Epithelial cell of esophagus (primary cell): Measurements from ENCODE around the gene SYNGR1.

Experiments used
- DNase-seq: peaks from one replicate; pipeline ENCODE4 v3.0.0; 2010; ENCODE audit warnings: low read depth
- H3K4me3 ChIP-seq: 2 replicates; pipeline ENCODE4 v1.5.1; 2011; ENCODE audit warnings: mild to moderate bottlenecking, low read length, control low read depth
- CTCF ChIP-seq: IDR thresholded peaks from 2 replicates; pipeline ENCODE4 v1.5.1; 2011; ENCODE audit warnings: low read depth, mild to moderate bottlenecking, low read length, control low read depth, inconsistent platforms; ENCODE audit not compliant: insufficient read depth; ENCODE audit errors: missing control alignments

SYNGR1 gene

DNA sequence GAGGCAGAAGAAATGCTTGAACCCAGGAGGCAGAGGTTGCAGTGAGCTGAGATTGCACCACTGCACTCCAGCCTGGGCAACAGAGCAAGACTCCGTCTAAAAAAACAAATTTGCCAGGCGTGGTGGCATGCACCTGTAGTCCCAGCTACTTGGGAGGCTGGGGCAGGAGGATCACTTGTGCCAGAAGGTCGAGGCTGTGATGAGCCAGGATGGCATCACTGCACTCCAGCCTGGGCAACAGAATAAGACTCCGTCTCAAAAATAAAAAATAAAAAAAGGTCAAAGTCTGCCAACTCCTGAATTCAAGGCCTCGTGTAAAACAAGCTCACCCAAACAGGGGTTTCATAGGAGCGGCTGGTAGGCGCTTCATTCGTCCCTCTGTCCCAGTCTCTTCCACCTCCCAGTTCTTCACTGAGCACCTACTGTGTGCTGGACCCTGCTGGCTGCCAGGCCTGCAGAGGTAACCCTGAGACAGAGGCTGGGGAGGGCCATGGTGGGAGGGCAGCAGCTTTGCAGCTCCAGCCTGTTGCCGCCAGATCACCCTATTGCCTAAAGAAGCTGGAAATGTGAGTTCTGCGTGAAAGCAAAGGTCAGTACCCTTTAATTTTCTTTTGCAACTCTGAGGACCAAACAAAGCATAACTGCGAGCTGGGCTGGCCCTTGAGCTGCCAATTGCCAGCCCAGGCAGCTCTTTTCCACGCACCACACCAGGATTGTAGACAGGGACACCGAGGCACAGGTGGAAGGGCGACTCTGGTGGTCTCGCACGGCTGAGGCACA lies 45.7 kb upstream of the SYNGR1 start:
- DNase-seq: no peak
- H3K4me3 ChIP-seq: no peak overlapping the region
- TF ChIP-seq CTCF: no peak

- no peak overlapping the region for H3K4me3 ChIP-seq
- peak; percentile 46 for DNase-seq
- TF ChIP-seq CTCF: peak; percentile 29
Measured at GRCh38 chr22:39306456-39307361, 43.1 kb upstream of the SYNGR1 start.

GRCh38 chr22:39308614-39309363 lies 41.0 kb upstream of the SYNGR1 start:
- no peak for TF ChIP-seq CTCF
- H3K4me3 ChIP-seq: peak overlapping the region; percentile 27
- DNase-seq: peak; percentile 93

GRCh38 chr22:39309364-39309861 lies 40.4 kb upstream of the SYNGR1 start:
- peak; percentile 74 for DNase-seq
- H3K4me3 ChIP-seq: peak overlapping the region; percentile 27
- peak; percentile 65 for TF ChIP-seq CTCF

- no peak overlapping the region for H3K4me3 ChIP-seq
- DNase-seq: peak; percentile 83
- TF ChIP-seq CTCF: no peak
Measured at GRCh38 chr22:39309881-39310714, 39.7 kb upstream of the SYNGR1 start.
